Measurements from ENCODE around the gene TCN2. TPM values are rescaled to one million over a fixed set of nuclear protein-coding genes. Genes with fewer than 3 reads are reported as not detected.
A peak's percentile ranks its signal among the peaks of the same experiment; 100 is the strongest.
"Not testable (repeated sequence)": the region's sequence is repeated elsewhere in the genome, so short reads cannot be mapped to it uniquely, and the experiment has no call there.

Gene TCN2
- total RNA-seq, 2 experiments from 2014 or later: 1.7 to 1.9 TPM

GRCh38 chr22:30667107-30667493 is 60.1 kb downstream of the TCN2 start:
- Mint-ChIP-seq H3K4me3 (peak overlapping the region; percentile 95), H3K36me3 (ENCODE audit: low read depth) (peaks cover 21% of the 10 kb centered on the region), H3K27ac (peak overlapping the region; percentile 81), H3K4me1 (peaks cover 24% of the 10 kb centered on the region), H3K9me3 (no peaks in the 10 kb centered on the region), H3K27me3 (peaks cover 3% of the 10 kb centered on the region)
- DNase-seq: no peak
- CTCF ChIA-PET: interaction anchor here (0.7 to 3.1 kb wide), 6 partner anchors 18 to 646 kb away, joined by 3 to 20 read pairs (median 4); partner anchors contain the start of gene SLC35E4
- POLR2A ChIA-PET: interaction anchor here (0.7 to 3.3 kb wide), 8 partner anchors 9 to 302 kb away, joined by 3 to 27 read pairs (median 3); partner anchors contain the start of genes SLC35E4 and TUG1

- H3K9me3 Mint-ChIP-seq: no peaks in the 10 kb centered on the region
- peaks cover 3% of the 10 kb centered on the region for H3K27me3 Mint-ChIP-seq
- DNase-seq: peak; percentile 96
- H3K4me3 Mint-ChIP-seq: peak within 1 kb of the TSS; percentile 95
- POLR2A ChIA-PET: interaction anchor here (0.7 to 3.3 kb wide), 8 partner anchors 12 to 302 kb away, joined by 3 to 27 read pairs (median 4); partner anchors contain the start of genes SLC35E4 and TUG1
- H3K4me1 Mint-ChIP-seq: peaks cover 24% of the 10 kb centered on the region
- CTCF ChIA-PET: interaction anchor here (1.0 to 3.1 kb wide), 7 partner anchors 18 to 87 kb away, joined by 3 to 20 read pairs (median 4); partner anchors contain the start of gene SLC35E4
- peaks cover 14% of the 10 kb centered on the region for H3K36me3 Mint-ChIP-seq (ENCODE audit: low read depth)
- H3K27ac Mint-ChIP-seq: peak within 1 kb of the TSS; percentile 81
Measured at GRCh38 chr22:30667494-30668385, 60.8 kb downstream of the TCN2 start, which contains the start of gene DUSP18. Gene DUSP18 (minus strand): TSS chr22:30667875. CDS start chr22:30664003, 3,872 bp downstream.

GRCh38 chr22:30668386-30668710 is 61.4 kb downstream of the TCN2 start:
- POLR2A ChIA-PET: interaction anchor here (0.9 to 3.3 kb wide), 6 partner anchors 13 to 301 kb away, joined by 3 to 27 read pairs (median 4); partner anchors contain the start of genes SLC35E4 and TUG1
- Mint-ChIP-seq H3K4me3 (peak overlapping the region; percentile 95), H3K27ac (no peak overlapping the region), H3K27me3 (peaks cover 3% of the 10 kb centered on the region), H3K4me1 (peaks cover 24% of the 10 kb centered on the region), H3K36me3 (ENCODE audit: low read depth) (peaks cover 8% of the 10 kb centered on the region), H3K9me3 (no peaks in the 10 kb centered on the region)
- CTCF ChIA-PET: interaction anchor here (0.5 to 3.1 kb wide), 4 partner anchors 17 to 87 kb away, joined by 3 to 20 read pairs (median 5); partner anchors contain the start of gene SLC35E4
- DNase-seq: no peak

GRCh38 chr22:30671071-30671470 is 64.1 kb downstream of the TCN2 start:
- H3K27ac Mint-ChIP-seq: no peak overlapping the region
- ChIA-PET POLR2A (interaction anchor here (1.0 kb wide), 1 partner anchor 37 kb away, joined by 4 read pairs; no protein-coding TSS in a partner anchor), CTCF (interaction anchor here (0.7 to 1.1 kb wide), 2 partner anchors 21 to 36 kb away, joined by 3 to 4 read pairs; partner anchors contain the start of gene SLC35E4)

GRCh38 chr22:30673136-30673535 is 66.2 kb downstream of the TCN2 start:
- ChIA-PET CTCF (no interaction called here), POLR2A (no interaction called here)
- Mint-ChIP-seq H3K9me3 (no peaks in the 10 kb centered on the region), H3K4me3 (no peak overlapping the region), H3K27me3 (peaks cover 27% of the 10 kb centered on the region), H3K27ac (no peak overlapping the region), H3K4me1 (peaks cover 6% of the 10 kb centered on the region), H3K36me3 (ENCODE audit: low read depth) (no peaks in the 10 kb centered on the region)
- DNase-seq: no peak

More at GRCh38 chr22:30671071-30671470, 64.1 kb downstream of the TCN2 start:
- H3K4me3 Mint-ChIP-seq: no peak overlapping the region
- H3K4me1 Mint-ChIP-seq: peaks cover 15% of the 10 kb centered on the region
- H3K9me3 Mint-ChIP-seq: no peaks in the 10 kb centered on the region
- peaks cover 9% of the 10 kb centered on the region for H3K27me3 Mint-ChIP-seq
- H3K36me3 Mint-ChIP-seq (ENCODE audit: low read depth): no peaks in the 10 kb centered on the region
- DNase-seq: no peak

- no peaks in the 10 kb centered on the region for H3K36me3 Mint-ChIP-seq (ENCODE audit: low read depth)
- ChIA-PET POLR2A (interaction anchor here (1.7 kb wide), 1 partner anchor 10 kb away, joined by 3 read pairs; no protein-coding TSS in a partner anchor), CTCF (no interaction called here)
- no peak overlapping the region for H3K4me3 Mint-ChIP-seq
- no peak overlapping the region for H3K27ac Mint-ChIP-seq
- H3K4me1 Mint-ChIP-seq: peaks cover 3% of the 10 kb centered on the region
- no peaks in the 10 kb centered on the region for H3K9me3 Mint-ChIP-seq
- no peak for DNase-seq
- peaks cover 31% of the 10 kb centered on the region for H3K27me3 Mint-ChIP-seq
Measured at GRCh38 chr22:30674482-30674881, 67.5 kb downstream of the TCN2 start.

DNA sequence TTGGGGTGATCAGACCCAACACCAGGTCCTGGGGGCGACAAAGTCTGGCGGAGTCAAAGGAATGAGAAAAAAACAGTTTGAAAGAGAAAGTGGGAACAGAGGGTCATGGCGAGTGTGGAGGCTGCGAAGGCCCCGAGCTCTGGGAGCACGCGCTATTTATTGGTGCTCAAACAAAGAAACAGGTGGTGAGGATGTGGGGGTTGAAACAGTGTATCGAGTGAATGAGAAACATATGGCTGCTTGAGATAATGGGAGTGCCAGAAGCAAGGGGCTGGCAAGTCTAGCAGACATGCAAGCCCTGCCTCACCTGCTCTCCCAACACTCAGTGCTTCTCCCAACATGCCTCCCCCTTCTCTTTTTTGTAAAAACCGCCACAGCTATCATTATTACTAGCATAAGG is 68.5 kb downstream of the TCN2 start:
- Mint-ChIP-seq H3K4me1 (peaks cover 3% of the 10 kb centered on the region), H3K4me3 (no peak overlapping the region), H3K36me3 (ENCODE audit: low read depth) (no peaks in the 10 kb centered on the region), H3K27ac (no peak overlapping the region), H3K9me3 (no peaks in the 10 kb centered on the region), H3K27me3 (peaks cover 31% of the 10 kb centered on the region)
- no peak for DNase-seq
- ChIA-PET CTCF (no interaction called here), POLR2A (interaction anchor here (1.7 kb wide), 1 partner anchor 9 kb away, joined by 3 read pairs; no protein-coding TSS in a partner anchor)

DNA sequence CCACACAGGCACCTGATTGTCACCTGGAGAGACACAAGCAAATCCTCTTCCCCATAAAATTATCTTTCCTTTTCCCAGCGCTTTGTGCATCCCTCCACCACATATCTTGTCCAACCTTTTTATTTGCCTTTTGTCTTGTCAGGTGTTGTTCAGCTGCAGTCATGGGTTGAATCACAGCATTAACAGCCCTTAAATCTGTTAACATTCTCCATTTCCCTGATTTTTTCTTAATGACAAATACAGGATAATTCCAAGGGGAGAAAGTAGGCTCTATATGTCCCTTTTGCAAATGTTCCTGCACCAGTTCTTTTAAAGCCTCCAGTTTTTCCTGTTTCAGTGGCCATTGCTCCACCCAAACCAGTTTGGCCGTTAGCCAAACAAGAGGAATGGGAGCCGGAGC is 69.6 kb downstream of the TCN2 start:
- H3K4me1 Mint-ChIP-seq; POLR2A ChIA-PET; H3K4me3 Mint-ChIP-seq; H3K36me3 Mint-ChIP-seq (ENCODE audit: low read depth); H3K9me3 Mint-ChIP-seq; H3K27ac Mint-ChIP-seq; DNase-seq; CTCF ChIA-PET: not testable (repeated sequence)
- peaks cover 31% of the 10 kb centered on the region for H3K27me3 Mint-ChIP-seq

Other genes with a start within 250 kb of the TCN2 start
- 10 to 100 TPM; 12.2 to 13.3 TPM for gene RNF215, start 219.8 kb upstream of the TCN2 start, total RNA-seq
- 1 to 10 TPM; 5.6 to 7.4 TPM for gene SEC14L2, start 210.2 kb upstream of the TCN2 start, total RNA-seq
- gene MTFP1, start 181.4 kb upstream of the TCN2 start, total RNA-seq: 10 to 100 TPM; 49.5 to 52.1 TPM
- gene SEC14L3, start 135.2 kb upstream of the TCN2 start, total RNA-seq: under 1 TPM in 1 of 2 experiments, not detected in 1; 0.25 TPM
- gene SEC14L4, start 101.5 kb upstream of the TCN2 start, total RNA-seq: not detected
- gene SEC14L6, start 60.4 kb upstream of the TCN2 start, total RNA-seq: not detected
- gene GAL3ST1, start 32.5 kb upstream of the TCN2 start, total RNA-seq: not detected
- gene PES1, start 15.3 kb upstream of the TCN2 start, total RNA-seq: 10 to 100 TPM; 48.3 to 54.9 TPM
- 1 to 10 TPM; 5.3 to 5.8 TPM for gene SLC35E4, start 28.6 kb downstream of the TCN2 start, total RNA-seq
- 10 to 100 TPM; 14.3 to 18.5 TPM for gene DUSP18, start 60.7 kb downstream of the TCN2 start, total RNA-seq
- gene OSBP2, start 87.7 kb downstream of the TCN2 start, total RNA-seq: 1 to 10 TPM; 4.8 to 5.0 TPM